Measurements from ENCODE around the gene SLC22A5.

DNA sequence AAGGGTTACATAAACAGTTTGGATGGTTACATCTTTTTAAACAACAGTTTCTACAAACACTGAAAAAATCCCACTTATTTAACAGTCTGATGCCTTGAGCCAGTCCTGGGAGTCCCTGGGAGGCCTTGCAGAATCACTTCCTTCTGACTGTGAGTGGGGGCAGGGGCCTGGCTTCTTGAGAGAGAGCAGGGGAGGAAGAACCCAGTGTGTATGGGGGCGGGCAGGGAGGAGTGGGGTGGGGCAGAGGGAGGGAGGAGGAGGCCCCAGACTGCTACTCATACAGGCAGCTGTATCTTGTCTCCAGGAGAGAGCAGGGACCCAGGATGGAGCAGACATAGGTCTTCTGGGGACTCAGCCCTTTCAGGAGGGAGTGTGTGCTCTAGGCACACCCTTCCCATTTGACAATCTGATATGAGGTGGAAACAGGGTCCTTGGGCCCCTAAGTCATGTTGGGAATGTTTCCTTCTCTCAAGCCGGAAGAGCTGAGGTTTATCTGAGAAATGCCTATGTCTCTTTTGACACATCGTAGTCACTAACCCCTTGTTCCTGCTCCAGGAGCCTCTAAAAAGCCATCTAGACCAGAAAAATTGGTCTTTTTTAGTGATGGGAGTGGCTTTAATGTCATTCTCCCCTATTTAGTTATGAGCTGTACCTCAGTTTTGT lies 68.2 kb downstream of the SLC22A5 start:
- TF ChIP-seq POLR2AphosphoS5 (IDR thresholded peaks at IDR 0.05; ENCODE audit: borderline replicate concordance, low read depth, low read length) (no peak), EZH2 (IDR thresholded peaks at IDR 0.05) (no peak), FOXP2 (optimal IDR thresholded peaks at IDR 0.05; ENCODE audit: control extremely low read depth, extremely low read length, insufficient read depth) (no peak)

All from SK-N-MC (cell line).